COLO668 (cell line): Measurements from ENCODE around the gene INPP5D.
"Not testable (repeated sequence)": the region's sequence is repeated elsewhere in the genome, so short reads cannot be mapped to it uniquely, and the experiment has no call there.

ENCODE experiments used
- DNase-seq: peaks from one replicate; lab custom pipeline; 2025; ENCODE audit not compliant: unreplicated experiment; lab: John Stamatoyannopoulos, UW

INPP5D gene

GRCh38 chr2:233092432-233093165 lies 32.5 kb downstream of the INPP5D start:
- no peak for DNase-seq

GRCh38 chr2:233093166-233093448 lies 33.0 kb downstream of the INPP5D start:
- DNase-seq: no peak

GRCh38 chr2:233093721-233094120 lies 33.6 kb downstream of the INPP5D start:
- DNase-seq: no peak

- no peak for DNase-seq
Observed at GRCh38 chr2:233094614-233095013, 34.5 kb downstream of the INPP5D start.

- no peak for DNase-seq
Observed at GRCh38 chr2:233096006-233096405, 35.9 kb downstream of the INPP5D start.

GRCh38 chr2:233098618-233099017 lies 38.5 kb downstream of the INPP5D start:
- DNase-seq: no peak

- DNase-seq: not testable (repeated sequence)
Observed at GRCh38 chr2:233099820-233100191, 39.7 kb downstream of the INPP5D start.

- no peak for DNase-seq
Observed at GRCh38 chr2:233100192-233100998, 40.3 kb downstream of the INPP5D start.

- DNase-seq: no peak
Observed at GRCh38 chr2:233101141-233101540, 41.0 kb downstream of the INPP5D start.

GRCh38 chr2:233101816-233102215 lies 41.7 kb downstream of the INPP5D start:
- DNase-seq: no peak

GRCh38 chr2:233105156-233105895 lies 45.2 kb downstream of the INPP5D start:
- no peak for DNase-seq

- no peak for DNase-seq
Observed at GRCh38 chr2:233105930-233106329, 45.8 kb downstream of the INPP5D start.

GRCh38 chr2:233107011-233107410 lies 46.9 kb downstream of the INPP5D start:
- no peak for DNase-seq

- no peak for DNase-seq
Observed at GRCh38 chr2:233107831-233108300, 47.7 kb downstream of the INPP5D start.

GRCh38 chr2:233108611-233109490 lies 48.7 kb downstream of the INPP5D start:
- DNase-seq: no peak

GRCh38 chr2:233111427-233111826 lies 51.3 kb downstream of the INPP5D start:
- no peak for DNase-seq

- DNase-seq: no peak
Observed at GRCh38 chr2:233112329-233112728, 52.2 kb downstream of the INPP5D start.

- DNase-seq: no peak
Observed at GRCh38 chr2:233112776-233113452, 52.8 kb downstream of the INPP5D start.

GRCh38 chr2:233114421-233114861 lies 54.3 kb downstream of the INPP5D start:
- DNase-seq: no peak

- no peak for DNase-seq
Observed at GRCh38 chr2:233115121-233115520, 55.0 kb downstream of the INPP5D start.
